HepG2 (cell line): ENCODE data around the gene HRG. TPM values are rescaled to one million over a fixed set of nuclear protein-coding genes. Genes with fewer than 3 reads are reported as not detected.
A peak's percentile ranks its signal among the peaks of the same experiment; 100 is the strongest.

Experiments
- BCL6 ChIP-seq: IDR thresholded peaks from 2 replicates; pipeline ENCODE4 v1.6.1; 2016; ENCODE audit warnings: missing genetic modification reagents, missing compliant biosample characterization
- CC2D1A ChIP-seq: sonication (generic); formaldehyde crosslinking; IDR thresholded peaks from 2 replicates; pipeline ENCODE4 v1.8.1; 2023; ENCODE audit warnings: mild to moderate bottlenecking, missing genetic modification reagents
- CENPT ChIP-seq: sonication (generic); formaldehyde crosslinking; IDR thresholded peaks from 2 replicates; pipeline ENCODE4 v1.8.0; 2022; ENCODE audit warnings: low read depth, mild to moderate bottlenecking, moderate library complexity, missing genetic modification reagents
- CHD2 ChIP-seq: IDR thresholded peaks from 2 replicates; pipeline ENCODE4 v1.6.1; 2011; ENCODE audit warnings: low read depth, low read length, improper control_type of control experiment
- FOXO1 ChIP-seq: sonication (generic); formaldehyde crosslinking; IDR thresholded peaks from 2 replicates; pipeline ENCODE4 v1.4.0; 2020; ENCODE audit warnings: missing genetic modification reagents
- GMEB2 ChIP-seq: IDR thresholded peaks from 2 replicates; pipeline ENCODE4 v1.6.1; 2016; ENCODE audit warnings: missing biosample characterization, missing genetic modification reagents, low read depth
- HMGXB4 ChIP-seq, 2 experiments: sonication (generic) in 1 of 2; formaldehyde crosslinking in 1 of 2; IDR thresholded peaks; 2 replicates each; pipeline versions ENCODE4 v1.4.0 to v1.6.1; 2018 to 2020; ENCODE audit warnings: missing genetic modification reagents in 2 of 2, borderline replicate concordance in 1 of 2, low read depth in 1 of 2, mild to moderate bottlenecking in 1 of 2, missing biosample characterization in 1 of 2
- HOXA7 ChIP-seq: sonication (generic); formaldehyde crosslinking; IDR thresholded peaks from 2 replicates; pipeline ENCODE4 v1.8.1; 2022; ENCODE audit warnings: mild to moderate bottlenecking, missing genetic modification reagents, moderate library complexity
- MAFF ChIP-seq: IDR thresholded peaks from 2 replicates; pipeline ENCODE4 v1.6.1; 2011; ENCODE audit warnings: low read depth, low read length, improper control_type of control experiment
- MTA3 ChIP-seq: sonication (generic); formaldehyde crosslinking; IDR thresholded peaks from 2 replicates; pipeline ENCODE4 v1.4.0; 2020; ENCODE audit warnings: missing genetic modification reagents
- MXD1 ChIP-seq: sonication (generic); formaldehyde crosslinking; IDR thresholded peaks from 2 replicates; pipeline ENCODE4 v1.4.0; 2020; ENCODE audit warnings: mild to moderate bottlenecking, missing genetic modification reagents
- NFAT5 ChIP-seq: sonication (generic); formaldehyde crosslinking; IDR thresholded peaks from 2 replicates; pipeline ENCODE4 v1.4.0; 2020; ENCODE audit warnings: missing genetic modification reagents
- SRSF4 ChIP-seq: fragments of 200-400 bp; formaldehyde crosslinking; IDR thresholded peaks from one replicate; pipeline ENCODE4 v1.6.1; 2018; ENCODE audit warnings: mild to moderate bottlenecking, low read depth, low read length, moderate library complexity; ENCODE audit not compliant: poor library complexity, severe bottlenecking
- STAT5B ChIP-seq: sonication (generic); formaldehyde crosslinking; IDR thresholded peaks from 2 replicates; pipeline ENCODE4 v1.4.0; 2020; ENCODE audit warnings: missing genetic modification reagents
- TCF7L2 ChIP-seq: IDR thresholded peaks from 2 replicates; pipeline ENCODE4 v1.6.1; 2011; ENCODE audit warnings: mild to moderate bottlenecking, low read depth, low read length, moderate library complexity
- U2AF2 ChIP-seq: fragments of 200-400 bp; formaldehyde crosslinking; IDR thresholded peaks from 2 replicates; pipeline ENCODE4 v1.6.1; 2017; ENCODE audit warnings: low read depth, mild to moderate bottlenecking, low read length
- ZFP37 ChIP-seq: sonication (generic); formaldehyde crosslinking; IDR thresholded peaks from 2 replicates; pipeline ENCODE4 v1.4.0; 2020; ENCODE audit warnings: missing genetic modification reagents, borderline replicate concordance
- ZNF496 ChIP-seq: sonication (generic); formaldehyde crosslinking; IDR thresholded peaks from 2 replicates; pipeline ENCODE4 v1.8.1; 2023; ENCODE audit warnings: mild to moderate bottlenecking, moderate library complexity, missing genetic modification reagents; ENCODE audit not compliant: insufficient replicate concordance
- ZNF761 ChIP-seq: sonication (generic); formaldehyde crosslinking; conservative IDR thresholded peaks from 2 replicates; pipeline ENCODE4 v1.4.0; 2020; ENCODE audit warnings: mild to moderate bottlenecking, missing genetic modification reagents
- polyA plus RNA-seq, 8 experiments: library from polyadenylated mRNA; depleted of rRNA in 3 of 8; stranded (reverse) in 7 of 8; unstranded in 1 of 8; fragments of >200 nt; fragmentation: Illumina TruSeq in 4 of 8; extraction: Trizol in 4 of 8; gene quantifications; 2 replicates each; pipeline versions ENCODE4 v1.2.1 to v1.2.3, GENCODE V29; 2011 to 2016; ENCODE audit warnings: low read depth in 4 of 8, missing spikeins in 1 of 8, mixed read lengths in 1 of 8; ENCODE audit not compliant: insufficient read depth in 1 of 8
- total RNA-seq, 5 experiments: library from RNA; depleted of rRNA; stranded (reverse); fragments of >200 nt; fragmentation: Illumina TruSeq; extraction: Trizol; gene quantifications; 2 replicates each; pipeline ENCODE4 v1.2.3, GENCODE V29; 2016; ENCODE audit warnings: low read depth in 1 of 5

The HRG gene
- total and polyA plus RNA-seq, 2 of the 13 experiments (the other 11 are each of a cell fraction or from before 2014, with no cell fraction given): 0.09 to 0.11 TPM

- TF ChIP-seq FOXO1: 0 out of 2 replicates have a peak, but pooled peaks have one; percentile 54
- TF ChIP-seq MAFF: no peak
- 0 out of 2 replicates have a peak, but pooled peaks have one; percentile 30 for TF ChIP-seq U2AF2
- TF ChIP-seq MTA3: no peak
- TF ChIP-seq NFAT5 (CRISPR knock-in tag): no peak
- TF ChIP-seq STAT5B: no peak
- peak; percentile 30; the same call in 1 of the 2 replicates for TF ChIP-seq ZFP37 (CRISPR knock-in tag)
- TF ChIP-seq SRSF4: peak; percentile 33
- no peak for TF ChIP-seq ZNF496 (CRISPR knock-in tag)
- TF ChIP-seq ZNF761 (CRISPR knock-in tag): 0 out of 2 replicates have a peak, but pooled peaks have one; percentile 29
- no peak for TF ChIP-seq GMEB2 (CRISPR knock-in tag)
- no peak for TF ChIP-seq CENPT (CRISPR knock-in tag)
- no peak for TF ChIP-seq CC2D1A (CRISPR knock-in tag)
- TF ChIP-seq CHD2: no peak
- no peak for TF ChIP-seq TCF7L2
- TF ChIP-seq HMGXB4 (CRISPR knock-in tag; IDR thresholded peaks at IDR 0.05; ENCODE audit: borderline replicate concordance in 1 of 2, low read depth in 1 of 2): peak; percentile 42 to 71; a peak in 2 of 4 replicates
- peak; percentile 51; the same call in 1 of the 2 replicates for TF ChIP-seq HOXA7 (CRISPR knock-in tag)
- TF ChIP-seq BCL6: peak; percentile 24; the same call in 1 of the 2 replicates
- TF ChIP-seq MXD1 (CRISPR knock-in tag): 0 out of 2 replicates have a peak, but pooled peaks have one; percentile 9
These were observed 48.5 kb upstream of the HRG start (continued) for GRCh38 chr3:186617036-186617946.
